Measurements from ENCODE around the gene LINC00305. TPM values are rescaled to one million over a fixed set of nuclear protein-coding genes. Genes with fewer than 3 reads are reported as not detected.

The LINC00305 gene
- total and polyA plus RNA-seq, 7 experiments from 2014 or later: not detected

DNA sequence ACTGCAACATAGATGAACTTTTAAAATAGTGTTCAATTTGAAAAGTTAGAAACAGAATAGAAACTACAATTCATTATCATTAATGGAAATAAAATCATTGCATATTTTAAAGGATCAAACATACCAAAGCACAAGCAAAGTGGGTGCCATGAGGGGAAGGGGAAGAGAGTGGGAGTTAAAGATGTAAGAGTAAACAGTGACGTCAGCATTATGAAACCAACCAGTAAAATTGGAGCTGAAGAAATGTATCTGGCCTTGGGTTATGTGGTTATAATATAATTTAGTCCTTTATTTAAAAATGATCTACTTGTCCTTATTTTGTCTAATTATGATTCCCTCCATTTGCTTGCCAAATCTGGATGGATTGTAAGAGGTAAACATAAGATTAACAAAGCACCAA is 6.0 kb downstream of the LINC00305 start:
- intact Hi-C loops (cut with micrococcal nuclease): no loop called here
- Histone ChIP-seq H3K27ac (ENCODE audit: low read depth, low read length) (no peak overlapping the region), H3K4me3 (ENCODE audit: low read length) (no peak overlapping the region), H3K9me3 (ENCODE audit: control insufficient read depth in 2 of 3, low read length in 3 of 3) (no peaks in the 10 kb centered on the region), H3K27me3 (ENCODE audit: control insufficient read depth in 2 of 2, insufficient read depth in 2 of 2, low read length in 2 of 2) (no peaks in the 10 kb centered on the region), H3K4me1 (ENCODE audit: control insufficient read depth in 2 of 2, insufficient read depth in 2 of 2, low read length in 2 of 2) (no peaks in the 10 kb centered on the region), H3K36me3 (ENCODE audit: control insufficient read depth in 2 of 3, insufficient read depth in 3 of 3, low read length in 3 of 3) (no peaks in the 10 kb centered on the region)
- Mint-ChIP-seq H3K36me3 (no peaks in the 10 kb centered on the region), H3K27me3 (peaks cover 0 to 4% (median 0%) of the 10 kb centered on the region in 5 donors), H3K9me3 (peaks cover 0 to 5% (median 0%) of the 10 kb centered on the region in 11 donors), H3K4me3 (no peak overlapping the region), H3K4me1 (peaks cover 0 to 2% (median 0%) of the 10 kb centered on the region in 7 donors), H3K27ac (no peak overlapping the region)
- CTCF ChIA-PET: no interaction called here
- DNase-seq (no peak), ATAC-seq (no peak)
- POLR2A ChIA-PET: no interaction called here

DNA sequence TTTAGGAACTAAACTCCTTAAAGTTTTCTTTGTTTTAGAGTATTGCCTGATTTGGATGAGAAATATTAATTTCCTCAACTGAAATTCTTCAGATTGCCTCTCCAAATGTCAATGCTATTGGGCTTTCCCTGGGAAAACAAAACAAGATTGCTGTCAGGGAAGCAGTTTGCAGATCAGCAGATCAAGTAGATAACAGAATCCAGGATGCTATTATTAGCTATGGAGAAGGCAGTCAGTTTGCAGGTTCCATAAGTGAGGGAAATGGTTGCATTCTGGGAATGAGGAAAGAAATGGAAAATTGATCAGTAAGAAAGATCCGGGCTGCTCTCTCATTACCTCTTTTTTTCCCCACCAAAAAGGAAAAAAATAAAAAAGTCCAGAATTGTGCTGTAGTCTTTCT is 11.0 kb downstream of the LINC00305 start:
- DNase-seq: no peak

DNA sequence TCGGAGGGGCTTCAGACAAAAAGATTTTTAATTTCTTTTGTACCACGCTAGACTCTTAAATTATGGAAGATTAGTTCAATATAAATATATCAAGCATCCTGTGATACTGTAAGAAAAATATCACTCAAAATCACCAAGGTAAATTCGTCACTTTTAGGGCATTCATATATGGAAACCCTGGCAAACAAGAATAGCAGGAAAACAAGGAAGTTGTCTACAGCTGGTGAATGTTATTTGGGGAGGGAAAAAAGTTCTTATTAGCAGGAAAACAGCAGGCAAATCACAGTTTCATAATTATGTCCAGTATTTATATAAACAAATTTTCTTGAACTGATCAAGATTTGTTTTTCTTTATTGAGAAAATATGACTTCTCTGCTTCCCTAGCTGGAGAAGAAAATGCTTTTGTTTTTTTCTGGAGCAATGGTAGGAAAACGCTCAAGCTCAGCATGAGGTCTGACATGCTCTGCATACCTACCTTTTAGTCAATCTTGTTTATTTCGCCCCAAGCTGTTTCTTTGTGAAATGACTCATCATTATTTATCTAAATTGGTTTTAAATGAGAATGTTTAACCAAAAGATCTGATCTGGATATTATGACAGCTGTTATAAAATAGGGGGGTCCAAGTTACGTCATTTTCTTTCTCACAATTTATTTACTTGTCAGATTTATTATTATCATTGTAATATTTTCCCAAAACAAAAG is 14.7 kb downstream of the LINC00305 start:
- peaks cover 0 to 13% (median 6%) of the 10 kb centered on the region in 5 donors for H3K27me3 Mint-ChIP-seq
- Histone ChIP-seq H3K9me3 (ENCODE audit: control insufficient read depth in 2 of 3, low read length in 3 of 3) (no peaks in the 10 kb centered on the region), H3K27ac (ENCODE audit: low read depth, low read length) (no peak overlapping the region), H3K4me3 (ENCODE audit: low read length) (no peak overlapping the region), H3K4me1 (ENCODE audit: control insufficient read depth in 2 of 2, insufficient read depth in 2 of 2, low read length in 2 of 2) (no peaks in the 10 kb centered on the region), H3K27me3 (ENCODE audit: control insufficient read depth in 2 of 2, insufficient read depth in 2 of 2, low read length in 2 of 2) (no peaks in the 10 kb centered on the region), H3K36me3 (ENCODE audit: control insufficient read depth in 2 of 3, insufficient read depth in 3 of 3, low read length in 3 of 3) (no peaks in the 10 kb centered on the region)
- peaks cover 0 to 5% (median 0%) of the 10 kb centered on the region in 11 donors for H3K9me3 Mint-ChIP-seq
- H3K4me3 Mint-ChIP-seq: no peak overlapping the region
- ATAC-seq: no peak
- ChIA-PET CTCF (no interaction called here), POLR2A (no interaction called here)
- no peak for DNase-seq
- intact Hi-C loops (cut with micrococcal nuclease): no loop called here
- H3K36me3 Mint-ChIP-seq: no peaks in the 10 kb centered on the region
- H3K27ac Mint-ChIP-seq: no peak overlapping the region
- no peaks in the 10 kb centered on the region for H3K4me1 Mint-ChIP-seq

More for the DNA sequence above, 11.0 kb downstream of the LINC00305 start:
- no peaks in the 10 kb centered on the region for H3K9me3 ChIP-seq (ENCODE audit: control insufficient read depth in 2 of 3, low read length in 3 of 3)
- Mint-ChIP-seq H3K36me3 (no peaks in the 10 kb centered on the region), H3K4me3 (no peak overlapping the region), H3K27me3 (peaks cover 0 to 10% (median 4%) of the 10 kb centered on the region in 5 donors), H3K27ac (no peak overlapping the region), H3K4me1 (peaks cover 0 to 2% (median 0%) of the 10 kb centered on the region in 7 donors), H3K9me3 (peaks cover 0 to 8% (median 0%) of the 10 kb centered on the region in 11 donors)
- H3K4me1 ChIP-seq (ENCODE audit: control insufficient read depth in 2 of 2, insufficient read depth in 2 of 2, low read length in 2 of 2): no peaks in the 10 kb centered on the region
- no peak overlapping the region for H3K27ac ChIP-seq (ENCODE audit: low read depth, low read length)
- intact Hi-C loops (cut with micrococcal nuclease): no loop called here
- no peak for ATAC-seq
- no peaks in the 10 kb centered on the region for H3K36me3 ChIP-seq (ENCODE audit: control insufficient read depth in 2 of 3, insufficient read depth in 3 of 3, low read length in 3 of 3)
- no peak overlapping the region for H3K4me3 ChIP-seq (ENCODE audit: low read length)
- POLR2A ChIA-PET: no interaction called here
- no peaks in the 10 kb centered on the region for H3K27me3 ChIP-seq (ENCODE audit: control insufficient read depth in 2 of 2, insufficient read depth in 2 of 2, low read length in 2 of 2)
- CTCF ChIA-PET: interaction anchor here (0.6 kb wide), 1 partner anchor 556 kb away, joined by 3 read pairs; no protein-coding TSS in a partner anchor

DNA sequence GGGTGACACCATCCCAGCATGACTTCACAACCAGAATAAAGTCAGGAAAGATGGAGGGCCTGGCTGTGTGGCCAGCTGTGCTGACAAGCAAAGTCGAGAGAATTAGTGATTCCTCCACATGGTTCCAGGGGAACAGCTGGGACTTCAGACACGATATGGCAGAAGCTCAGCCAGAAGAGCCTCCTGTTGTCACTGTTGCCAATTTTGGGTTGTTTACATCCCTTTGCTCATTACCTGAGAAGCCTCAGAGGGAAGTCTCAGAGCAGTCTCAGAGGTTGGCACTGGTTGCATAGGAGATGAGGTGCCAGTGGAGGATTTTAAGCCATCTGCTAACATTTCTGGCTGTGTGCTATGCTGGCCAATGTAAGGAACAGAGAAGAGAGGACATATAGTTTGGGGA is 16.0 kb downstream of the LINC00305 start:
- no peak overlapping the region for H3K4me3 Mint-ChIP-seq
- no peak overlapping the region for H3K27ac Mint-ChIP-seq
- Histone ChIP-seq H3K9me3 (ENCODE audit: control insufficient read depth in 2 of 3, low read length in 3 of 3) (no peaks in the 10 kb centered on the region), H3K27me3 (ENCODE audit: control insufficient read depth in 2 of 2, insufficient read depth in 2 of 2, low read length in 2 of 2) (no peaks in the 10 kb centered on the region), H3K4me1 (ENCODE audit: control insufficient read depth in 2 of 2, insufficient read depth in 2 of 2, low read length in 2 of 2) (no peaks in the 10 kb centered on the region), H3K36me3 (ENCODE audit: control insufficient read depth in 2 of 3, insufficient read depth in 3 of 3, low read length in 3 of 3) (no peaks in the 10 kb centered on the region), H3K4me3 (ENCODE audit: low read length) (no peak overlapping the region), H3K27ac (ENCODE audit: low read depth, low read length) (no peak overlapping the region)
- H3K36me3 Mint-ChIP-seq: no peaks in the 10 kb centered on the region
- ChIA-PET CTCF (no interaction called here), POLR2A (no interaction called here)
- H3K4me1 Mint-ChIP-seq: no peaks in the 10 kb centered on the region
- H3K9me3 Mint-ChIP-seq: peaks cover 0 to 5% (median 0%) of the 10 kb centered on the region in 11 donors
- DNase-seq (no peak), ATAC-seq (no peak)
- intact Hi-C loops (cut with micrococcal nuclease): no loop called here
- H3K27me3 Mint-ChIP-seq: peaks cover 0 to 13% (median 6%) of the 10 kb centered on the region in 5 donors

DNA sequence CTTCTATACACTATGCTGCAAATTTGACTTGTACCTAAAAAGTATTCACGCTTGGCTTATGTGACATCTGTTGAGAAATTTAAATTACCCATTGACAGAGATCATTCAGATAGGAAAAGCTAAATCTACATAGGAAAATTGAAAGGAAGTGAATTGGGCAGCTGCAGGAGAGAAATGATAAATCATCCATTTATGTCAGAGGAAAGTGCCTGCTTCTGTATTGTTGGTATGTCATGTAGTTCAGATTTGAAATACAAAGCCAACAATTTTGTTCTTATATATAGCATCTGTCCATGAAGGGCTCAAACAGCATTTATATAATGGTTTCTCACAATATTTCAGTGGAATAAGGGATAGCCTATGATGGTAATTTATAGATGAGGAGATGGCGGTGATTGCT is 17.6 kb downstream of the LINC00305 start:
- Mint-ChIP-seq H3K27ac (no peak overlapping the region), H3K36me3 (no peaks in the 10 kb centered on the region), H3K9me3 (peaks cover 0 to 5% (median 0%) of the 10 kb centered on the region in 11 donors), H3K27me3 (peaks cover 0 to 13% (median 4%) of the 10 kb centered on the region in 5 donors), H3K4me3 (no peak overlapping the region), H3K4me1 (no peaks in the 10 kb centered on the region)
- no peaks in the 10 kb centered on the region for H3K27me3 ChIP-seq (ENCODE audit: control insufficient read depth in 2 of 2, insufficient read depth in 2 of 2, low read length in 2 of 2)
- ChIA-PET CTCF (no interaction called here), POLR2A (no interaction called here)
- no peak overlapping the region for H3K27ac ChIP-seq (ENCODE audit: low read depth, low read length)
- H3K36me3 ChIP-seq (ENCODE audit: control insufficient read depth in 2 of 3, insufficient read depth in 3 of 3, low read length in 3 of 3): no peaks in the 10 kb centered on the region
- intact Hi-C loops (cut with micrococcal nuclease): no loop called here
- no peak for ATAC-seq
- no peak for DNase-seq
- no peaks in the 10 kb centered on the region for H3K4me1 ChIP-seq (ENCODE audit: control insufficient read depth in 2 of 2, insufficient read depth in 2 of 2, low read length in 2 of 2)
- H3K9me3 ChIP-seq (ENCODE audit: control insufficient read depth in 2 of 3, low read length in 3 of 3): no peaks in the 10 kb centered on the region
- H3K4me3 ChIP-seq (ENCODE audit: low read length): no peak overlapping the region

DNA sequence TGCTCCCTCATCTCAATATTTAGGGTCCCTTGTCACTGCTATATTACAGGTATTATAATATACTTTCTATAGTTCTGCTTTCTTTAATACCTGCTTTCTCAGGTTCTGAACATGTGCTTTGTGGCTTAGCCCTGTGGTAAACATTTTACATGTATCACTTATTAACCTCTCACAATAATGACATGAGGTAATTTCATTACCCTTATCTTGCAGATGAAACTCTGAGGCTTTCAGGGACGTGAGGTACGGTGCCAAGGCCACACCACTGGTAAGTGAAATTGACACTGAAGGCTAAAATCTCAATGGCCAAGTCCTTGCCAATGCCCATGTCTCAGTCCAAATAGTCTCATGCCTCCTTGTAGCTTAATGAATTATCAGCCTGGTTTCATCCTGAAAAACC is 21.7 kb downstream of the LINC00305 start:
- intact Hi-C loops (cut with micrococcal nuclease): no loop called here
- H3K27me3 Mint-ChIP-seq: peaks cover 0 to 13% (median 1%) of the 10 kb centered on the region in 5 donors
- no peak overlapping the region for H3K27ac ChIP-seq (ENCODE audit: low read depth, low read length)
- H3K27me3 ChIP-seq (ENCODE audit: control insufficient read depth in 2 of 2, insufficient read depth in 2 of 2, low read length in 2 of 2): peaks cover 0 to 4% of the 10 kb centered on the region in 2 donors
- no peak overlapping the region for H3K4me3 ChIP-seq (ENCODE audit: low read length)
- no peaks in the 10 kb centered on the region for H3K4me1 ChIP-seq (ENCODE audit: control insufficient read depth in 2 of 2, insufficient read depth in 2 of 2, low read length in 2 of 2)
- no peaks in the 10 kb centered on the region for H3K4me1 Mint-ChIP-seq
- ChIA-PET POLR2A (no interaction called here), CTCF (no interaction called here)
- DNase-seq: no peak
- H3K9me3 ChIP-seq (ENCODE audit: control insufficient read depth in 2 of 3, low read length in 3 of 3): no peaks in the 10 kb centered on the region
- H3K36me3 Mint-ChIP-seq: no peaks in the 10 kb centered on the region
- H3K27ac Mint-ChIP-seq: no peak overlapping the region
- H3K4me3 Mint-ChIP-seq: no peak overlapping the region
- no peaks in the 10 kb centered on the region for H3K36me3 ChIP-seq (ENCODE audit: control insufficient read depth in 2 of 3, insufficient read depth in 3 of 3, low read length in 3 of 3)
- no peak for ATAC-seq
- peaks cover 0 to 5% (median 0%) of the 10 kb centered on the region in 11 donors for H3K9me3 Mint-ChIP-seq

DNA sequence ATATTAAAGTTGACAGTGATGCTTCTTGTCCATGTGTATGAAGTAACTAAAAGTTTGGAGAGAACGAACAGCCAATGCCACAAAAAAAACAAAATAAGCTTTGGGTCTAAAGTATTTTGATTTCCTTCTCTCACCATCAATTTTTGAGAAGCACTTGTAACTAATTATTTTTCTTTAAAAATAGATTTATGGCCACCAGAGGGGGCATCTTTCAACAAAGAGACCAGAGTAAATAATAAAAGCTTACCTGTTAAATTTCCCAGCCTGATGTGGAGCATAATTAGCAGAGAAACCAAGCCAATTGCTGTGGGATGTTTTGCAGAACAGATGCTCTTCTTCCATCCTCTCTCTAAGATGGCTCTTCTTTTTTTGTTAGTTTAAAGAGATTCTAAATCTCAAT is 29.0 kb downstream of the LINC00305 start:
- Mint-ChIP-seq H3K36me3 (no peaks in the 10 kb centered on the region), H3K4me3 (no peak overlapping the region), H3K27ac (no peak overlapping the region), H3K27me3 (peaks cover 0 to 6% (median 1%) of the 10 kb centered on the region in 5 donors), H3K4me1 (no peaks in the 10 kb centered on the region), H3K9me3 (peaks cover 0 to 5% (median 0%) of the 10 kb centered on the region in 11 donors)
- H3K27ac ChIP-seq (ENCODE audit: low read depth, low read length): no peak overlapping the region
- no peaks in the 10 kb centered on the region for H3K4me1 ChIP-seq (ENCODE audit: control insufficient read depth in 2 of 2, insufficient read depth in 2 of 2, low read length in 2 of 2)
- H3K4me3 ChIP-seq (ENCODE audit: low read length): no peak overlapping the region
- H3K36me3 ChIP-seq (ENCODE audit: control insufficient read depth in 2 of 3, insufficient read depth in 3 of 3, low read length in 3 of 3): no peaks in the 10 kb centered on the region
- POLR2A ChIA-PET: no interaction called here
- CTCF ChIA-PET: no interaction called here
- DNase-seq (no peak), ATAC-seq (no peak)
- H3K9me3 ChIP-seq (ENCODE audit: control insufficient read depth in 2 of 3, low read length in 3 of 3): no peaks in the 10 kb centered on the region
- H3K27me3 ChIP-seq (ENCODE audit: control insufficient read depth in 2 of 2, insufficient read depth in 2 of 2, low read length in 2 of 2): peaks cover 0 to 4% of the 10 kb centered on the region in 2 donors
- intact Hi-C loops (cut with micrococcal nuclease): no loop called here
